Amniotic epithelial cell (primary cell): Measurements from ENCODE around the gene PTPRN2.
"Not testable (repeated sequence)": the region's sequence is repeated elsewhere in the genome, so short reads cannot be mapped to it uniquely, and the experiment has no call there.

ENCODE experiments used
- DNase-seq: peaks from one replicate; pipeline ENCODE4 v3.0.0-alpha.2; 2010; ENCODE audit warnings: low read depth

PTPRN2 gene

GRCh38 chr7:158366346-158366745 is 221.3 kb downstream of the PTPRN2 start:
- no peak for DNase-seq

GRCh38 chr7:158365267-158365666 is 222.4 kb downstream of the PTPRN2 start:
- no peak for DNase-seq

DNA sequence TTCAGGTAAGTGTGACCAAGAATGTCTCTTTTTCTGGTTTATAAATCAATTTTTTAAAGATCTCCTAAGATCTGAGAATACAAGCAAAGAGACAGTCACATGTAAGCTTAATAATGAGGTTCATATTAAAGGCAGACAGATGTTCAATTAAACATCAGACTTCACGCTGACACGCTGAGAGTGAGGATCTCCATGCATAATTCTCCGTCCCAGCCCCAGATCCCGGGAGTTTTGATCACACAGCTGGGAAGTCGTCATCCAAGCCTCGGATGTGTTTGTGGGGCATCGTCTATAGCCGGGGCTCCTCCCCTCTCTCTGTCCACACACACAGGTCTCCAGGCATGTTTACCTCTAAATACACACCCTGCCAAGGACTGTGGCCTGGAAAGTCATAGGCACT is 223.2 kb downstream of the PTPRN2 start:
- DNase-seq = no peak

DNA sequence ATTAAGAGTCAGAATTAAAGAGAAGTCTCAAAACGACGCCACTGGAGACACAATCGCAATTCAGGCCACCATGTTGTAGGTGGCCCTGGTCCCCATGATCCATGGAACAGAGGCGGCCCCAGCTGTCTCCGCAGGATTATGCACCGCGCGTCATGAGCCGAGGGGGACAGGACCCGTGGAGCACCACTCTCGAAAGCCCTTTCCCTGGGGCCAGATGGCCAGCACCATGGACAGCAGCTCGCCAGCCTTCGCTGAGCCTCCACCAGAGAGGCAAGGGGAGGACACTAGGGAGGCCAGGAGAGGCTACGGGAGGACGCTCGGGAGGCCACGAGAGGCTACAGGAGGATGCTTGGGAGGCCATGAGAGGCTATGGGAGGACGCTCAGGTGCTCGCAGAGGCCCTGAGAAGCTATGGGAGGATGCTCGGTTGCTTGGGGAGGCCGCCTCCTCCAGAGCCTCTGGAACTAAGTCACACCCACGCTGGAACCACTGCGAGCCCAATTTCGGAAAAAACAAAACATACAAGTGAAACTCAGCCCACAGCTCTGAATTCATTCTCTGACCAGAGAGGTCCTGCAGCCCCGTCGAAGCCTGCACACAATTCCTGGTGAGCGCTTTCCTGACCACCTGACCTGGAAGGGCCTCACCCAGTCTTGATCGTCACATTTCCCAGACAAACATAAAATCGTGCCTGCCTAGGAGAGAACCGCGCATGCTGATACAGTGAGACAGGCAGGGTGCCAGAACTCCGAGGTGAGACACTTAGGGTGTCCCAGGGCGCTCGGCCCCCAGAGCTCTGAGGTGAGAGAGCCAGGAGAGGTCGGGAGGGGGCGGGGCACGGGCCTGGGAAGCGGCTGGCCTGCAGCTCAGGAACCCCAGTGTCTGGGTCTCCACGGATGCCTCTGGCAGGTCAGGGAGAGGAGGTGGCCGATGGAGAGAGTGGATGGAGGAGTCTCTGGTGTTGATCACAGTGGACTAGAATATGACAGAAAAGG is 224.4 kb downstream of the PTPRN2 start:
- no peak for DNase-seq

- DNase-seq = no peak
Measured at GRCh38 chr7:158362001-158362400, 225.6 kb downstream of the PTPRN2 start.

- DNase-seq = no peak
Measured at GRCh38 chr7:158361326-158361946, 226.2 kb downstream of the PTPRN2 start.

- no peak for DNase-seq
Measured at GRCh38 chr7:158358926-158359645, 228.5 kb downstream of the PTPRN2 start.

DNA sequence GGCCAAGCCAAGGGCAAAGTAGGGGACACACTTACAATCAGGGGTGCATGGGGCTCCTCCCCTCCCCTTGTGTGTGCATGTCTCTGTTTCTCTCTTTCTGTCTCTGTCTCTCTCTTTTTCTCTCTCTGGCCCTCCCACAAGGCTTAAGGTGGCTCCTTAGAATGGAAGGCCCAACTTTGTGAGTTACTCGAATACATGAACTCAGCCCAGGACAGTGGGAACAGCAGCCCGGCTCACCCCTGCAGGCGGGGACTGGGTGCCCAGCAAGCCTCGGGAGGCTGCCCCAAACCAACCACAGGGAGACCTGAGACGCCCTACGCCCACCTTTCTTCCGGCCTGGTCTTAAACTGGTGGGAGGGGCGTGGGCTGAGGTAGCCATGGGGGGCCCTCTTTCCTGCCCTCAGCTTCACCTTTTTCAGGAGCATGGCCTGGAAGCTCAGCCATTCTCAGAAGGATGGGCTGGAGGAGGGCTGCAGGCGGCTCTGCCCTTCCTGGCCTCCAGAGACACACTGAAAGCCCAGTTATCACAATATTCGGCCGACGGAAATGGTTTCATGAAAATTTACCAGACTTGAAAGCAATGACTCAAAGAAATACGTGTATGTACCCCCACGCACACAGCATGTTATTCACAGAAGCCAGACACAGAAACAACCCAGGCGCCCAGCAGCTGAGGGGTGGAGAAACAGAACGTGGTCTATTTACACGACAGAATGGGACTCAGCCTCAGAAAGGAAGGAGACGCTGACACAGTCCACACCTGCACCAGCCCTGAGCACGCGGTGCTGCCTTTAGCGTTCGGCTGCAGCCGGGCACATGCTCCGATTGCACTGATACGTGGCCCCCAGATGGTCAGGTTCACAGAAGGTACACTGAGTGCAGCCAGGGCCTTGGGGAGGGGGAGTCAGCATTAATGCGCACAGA is 229.5 kb downstream of the PTPRN2 start:
- DNase-seq = no peak

GRCh38 chr7:158357106-158357897 is 230.3 kb downstream of the PTPRN2 start:
- no peak for DNase-seq

- DNase-seq = no peak
Measured at GRCh38 chr7:158356454-158356853, 231.2 kb downstream of the PTPRN2 start.

DNA sequence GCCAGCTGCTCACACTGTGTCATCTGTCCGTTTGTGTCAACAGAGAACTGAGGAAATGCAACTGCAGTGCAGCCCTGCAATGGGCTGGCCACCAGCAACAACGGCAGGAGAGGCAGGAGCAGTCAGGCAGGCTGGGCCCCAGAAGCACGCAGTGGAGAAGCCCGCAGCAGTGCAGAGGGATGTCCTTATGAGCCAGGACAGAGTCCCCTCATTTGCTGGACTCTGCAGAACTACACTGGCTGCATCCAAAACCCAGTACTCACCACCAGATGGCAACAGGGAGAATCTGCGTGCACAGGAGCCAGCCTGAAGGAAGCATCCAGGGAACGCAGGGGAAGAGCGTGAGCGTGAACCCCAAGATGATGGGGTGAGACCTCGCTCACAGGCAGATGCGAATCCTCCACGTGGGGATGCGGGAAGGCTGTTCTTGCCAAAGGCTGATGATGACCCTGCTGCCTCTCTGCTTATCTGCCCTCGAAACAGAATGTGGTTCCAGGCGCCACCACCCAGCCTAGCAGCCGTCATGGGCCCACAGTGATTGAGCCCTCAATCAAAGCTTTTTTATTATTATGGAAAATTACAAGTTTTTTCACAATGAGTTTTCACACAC is 232.1 kb downstream of the PTPRN2 start:
- no peak for DNase-seq

DNA sequence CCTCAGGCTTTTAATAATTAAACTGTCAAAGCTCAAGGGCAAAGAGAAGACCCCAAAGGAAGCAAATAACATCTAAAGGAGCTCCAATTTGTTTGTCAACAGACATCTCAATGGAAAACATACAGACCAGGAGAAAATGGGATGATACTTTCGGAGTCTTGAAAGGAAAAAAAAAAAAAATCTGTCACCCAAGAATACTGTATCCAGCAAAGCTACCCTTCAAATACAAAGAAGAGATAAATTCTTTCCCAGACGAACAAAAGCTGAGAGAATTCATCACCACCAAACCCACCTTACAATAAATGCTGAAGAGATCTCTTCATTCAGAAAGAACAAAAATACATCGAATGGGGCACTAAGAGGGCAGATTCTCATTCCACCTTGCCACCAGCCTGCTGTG is 232.8 kb downstream of the PTPRN2 start:
- DNase-seq = no peak

- no peak for DNase-seq
Measured at GRCh38 chr7:158353606-158354570, 233.7 kb downstream of the PTPRN2 start.

GRCh38 chr7:158351899-158352729 is 235.5 kb downstream of the PTPRN2 start:
- not testable (repeated sequence) for DNase-seq

DNA sequence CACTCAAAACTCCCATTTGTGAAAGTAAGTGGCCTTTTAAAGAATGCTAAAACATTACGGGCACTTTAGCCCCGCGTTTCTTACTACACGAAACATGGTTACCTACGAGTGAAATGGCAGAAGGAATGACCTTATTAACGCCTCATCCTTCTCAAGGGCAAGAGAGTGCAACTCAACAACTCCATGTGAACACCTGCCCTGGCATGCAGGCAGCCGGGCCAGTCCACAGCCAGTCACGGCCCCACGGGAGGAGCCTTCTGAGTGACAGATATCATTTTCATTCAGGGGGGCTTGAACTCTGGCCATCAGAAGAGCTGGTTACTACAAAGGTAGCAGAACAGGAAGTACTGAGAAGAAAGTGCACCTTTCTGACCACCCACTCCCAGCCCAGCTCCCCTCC is 236.1 kb downstream of the PTPRN2 start:
- DNase-seq = no peak

GRCh38 chr7:158351051-158351450 is 236.6 kb downstream of the PTPRN2 start:
- DNase-seq = no peak

GRCh38 chr7:158350166-158350900 is 237.3 kb downstream of the PTPRN2 start:
- DNase-seq = no peak
